Activated CD4-positive, alpha-beta T cell treated with anti-CD3 and anti-CD28 coated beads, Interleukin-2, amount 10 ng/mL, durations not matched to agents 7 days and 5 days (primary cell): Measurements from ENCODE around the gene NDUFS8. TPM values are rescaled to one million over a fixed set of nuclear protein-coding genes. Genes with fewer than 3 reads are reported as not detected.

Experiments
- CTCF ChIA-PET: fragments of 350-600 bp; sonication (Branson Sonifier 250); formaldehyde crosslinking; loops from one replicate; lab custom pipeline; 2021; ENCODE audit warnings: antibody characterized with exemption; lab: Charles Lee
- POLR2A ChIA-PET: fragments of 350-600 bp; sonication (Branson Sonifier 250); formaldehyde crosslinking; loops from one replicate; lab custom pipeline; 2021; ENCODE audit warnings: antibody characterized with exemption; lab: Charles Lee
- DNase-seq: peaks from one replicate; pipeline ENCODE4 v3.0.0-alpha.2; 2020
- H3K27ac Mint-ChIP-seq: one replicate; pipeline ENCODE4 v1.8.0; 2021; ENCODE audit warnings: mild to moderate bottlenecking, moderate library complexity, mixed read lengths
- H3K27me3 Mint-ChIP-seq: one replicate; pipeline ENCODE4 v1.8.0; 2021; ENCODE audit warnings: mixed read lengths
- H3K36me3 Mint-ChIP-seq: one replicate; pipeline ENCODE4 v1.8.0; 2021; ENCODE audit warnings: low read depth, mixed read lengths
- H3K4me1 Mint-ChIP-seq: one replicate; pipeline ENCODE4 v1.8.0; 2021; ENCODE audit warnings: mixed read lengths
- H3K4me3 Mint-ChIP-seq: one replicate; pipeline ENCODE4 v1.8.0; 2021; ENCODE audit warnings: mild to moderate bottlenecking, moderate library complexity, mixed read lengths
- H3K9me3 Mint-ChIP-seq: one replicate; pipeline ENCODE4 v1.8.0; 2021; ENCODE audit warnings: mixed read lengths
- total RNA-seq, 2 experiments: library from RNA; stranded (reverse); gene quantifications; one replicate each; pipeline ENCODE4 v1.2.3, GENCODE V29; 2021

The NDUFS8 gene
- total RNA-seq, 2 experiments from 2014 or later, result 116 to 138 TPM

DNA sequence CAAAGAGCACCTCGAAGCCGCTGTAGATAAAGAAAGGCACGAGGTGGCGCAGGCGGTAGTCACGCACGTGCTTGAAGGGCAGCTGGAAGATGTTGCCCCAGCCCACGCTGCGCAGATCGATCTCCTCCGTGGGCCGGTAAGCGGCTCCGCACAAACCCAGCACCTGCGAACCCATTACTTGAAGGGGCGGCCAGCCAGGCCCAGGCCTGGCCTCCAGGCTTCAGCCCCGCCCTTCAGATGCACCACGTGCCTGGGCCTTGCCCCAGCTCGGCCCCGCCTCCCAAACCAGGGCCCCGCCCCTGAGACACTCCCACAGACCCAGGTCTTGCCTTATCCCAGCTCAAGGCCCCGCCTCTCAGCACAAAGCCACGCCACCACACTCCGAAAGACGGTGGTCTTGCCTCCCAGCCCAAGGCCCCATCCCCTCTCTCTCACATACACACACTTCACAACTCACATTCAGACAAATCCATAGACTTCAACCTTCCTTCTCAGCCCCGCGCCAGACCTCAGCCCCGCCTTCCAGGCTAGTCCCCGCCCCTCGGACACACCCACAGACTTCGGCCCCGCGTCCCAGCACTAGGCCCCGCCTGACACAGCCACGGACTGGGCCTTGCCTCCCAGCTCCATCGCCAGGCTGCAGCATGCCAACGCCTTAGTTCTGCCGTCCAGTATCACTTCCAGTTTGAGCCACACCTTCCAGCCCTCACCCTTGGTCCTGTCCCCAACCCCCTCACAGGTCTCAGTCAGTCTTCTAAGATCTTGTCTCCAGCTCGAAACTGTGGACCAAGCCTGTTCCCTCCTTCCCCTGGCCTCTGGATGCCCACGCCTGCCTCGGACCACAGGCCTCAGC is 33.6 kb upstream of the NDUFS8 start:
- DNase-seq, result peak; percentile 33
- ChIA-PET CTCF (interaction anchor here (0.9 kb wide), 1 partner anchor 41 kb away, joined by 3 read pairs; no protein-coding TSS in a partner anchor), POLR2A (no interaction called here)
- Mint-ChIP-seq H3K4me1 (peaks cover 34% of the 10 kb centered on the region), H3K9me3 (no peaks in the 10 kb centered on the region), H3K27ac (peak overlapping the region; percentile 83), H3K27me3 (no peaks in the 10 kb centered on the region), H3K4me3 (no peak overlapping the region), H3K36me3 (peaks cover 18% of the 10 kb centered on the region)

DNA sequence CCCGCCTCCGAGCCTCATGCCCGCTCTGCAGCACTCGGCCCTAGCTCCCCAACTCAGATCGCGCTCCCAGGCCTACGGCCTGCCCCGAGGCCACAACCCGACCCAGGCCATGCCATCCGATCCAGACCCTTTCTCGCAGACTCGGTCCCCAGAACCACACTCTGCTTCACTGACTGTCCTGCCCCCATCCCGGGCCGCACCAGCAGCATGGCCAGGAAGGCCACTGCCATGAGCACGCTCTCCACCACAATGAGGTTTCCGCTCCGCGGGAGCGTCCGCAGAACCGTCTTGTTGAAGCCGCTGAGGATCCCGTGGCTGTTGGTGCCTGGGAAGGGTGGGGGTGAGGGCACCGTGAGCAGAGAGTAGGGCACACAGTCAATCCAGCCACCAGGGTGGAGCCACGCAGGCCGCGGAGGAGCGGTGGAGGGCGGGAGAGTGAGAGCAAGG is 33.0 kb upstream of the NDUFS8 start:
- H3K27me3 Mint-ChIP-seq, result no peaks in the 10 kb centered on the region
- DNase-seq, result no peak
- peak overlapping the region; percentile 86 for H3K27ac Mint-ChIP-seq
- peaks cover 20% of the 10 kb centered on the region for H3K36me3 Mint-ChIP-seq
- no peaks in the 10 kb centered on the region for H3K9me3 Mint-ChIP-seq
- ChIA-PET CTCF (interaction anchor here (0.9 to 1.1 kb wide), 2 partner anchors 42 to 260 kb away, joined by 3 read pairs; no protein-coding TSS in a partner anchor), POLR2A (no interaction called here)
- no peak overlapping the region for H3K4me3 Mint-ChIP-seq
- peaks cover 39% of the 10 kb centered on the region for H3K4me1 Mint-ChIP-seq

DNA sequence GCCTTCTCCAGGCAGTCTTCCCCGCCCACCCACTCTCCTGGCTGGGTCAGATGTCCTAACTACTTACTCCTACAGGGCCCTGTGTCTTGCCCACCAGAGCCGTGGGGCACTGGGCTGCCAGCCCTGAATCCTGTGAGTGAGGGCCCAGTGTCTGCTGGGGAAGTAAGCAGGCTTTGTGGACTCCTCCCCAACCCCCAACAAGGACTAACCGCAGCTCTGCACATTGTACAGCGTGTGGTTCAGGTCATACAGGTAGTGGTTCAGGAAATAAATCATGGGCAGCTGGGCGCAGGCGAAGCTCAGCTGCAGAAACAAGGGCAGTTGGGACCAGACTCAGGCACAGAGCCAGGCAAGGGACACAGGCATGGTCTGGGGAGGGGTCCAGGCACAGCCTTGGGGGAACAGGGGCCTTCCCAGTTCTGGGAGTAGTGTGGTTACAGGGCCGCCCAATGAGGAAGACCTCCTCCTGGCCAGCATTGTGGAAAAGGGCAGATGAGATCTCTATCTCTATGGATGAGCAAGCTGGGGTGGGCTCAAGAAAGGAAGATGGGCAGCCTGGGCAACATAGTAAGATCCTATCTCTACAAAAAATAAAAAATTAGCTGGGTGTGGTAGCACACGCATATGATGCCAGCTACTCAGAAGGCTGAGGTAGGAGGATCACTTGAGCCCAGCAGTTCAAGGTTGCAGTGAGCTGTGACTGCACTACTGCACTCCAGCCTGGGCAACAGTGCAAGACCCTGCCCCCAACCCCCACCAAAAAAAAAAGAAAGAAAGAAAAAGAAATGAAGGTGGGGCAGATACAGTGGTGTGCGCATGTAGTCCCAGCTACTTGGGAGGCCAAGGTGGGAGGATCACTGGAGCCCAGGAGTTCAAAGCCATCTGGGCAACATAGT is 32.1 kb upstream of the NDUFS8 start:
- Mint-ChIP-seq H3K4me3 (peak overlapping the region; percentile 35), H3K27ac (peak overlapping the region; percentile 86), H3K36me3 (peaks cover 20% of the 10 kb centered on the region), H3K4me1 (peaks cover 44% of the 10 kb centered on the region), H3K27me3 (no peaks in the 10 kb centered on the region), H3K9me3 (no peaks in the 10 kb centered on the region)
- peak; percentile 49 for DNase-seq
- ChIA-PET POLR2A (interaction anchor here (0.7 kb wide), 1 partner anchor 205 kb away, joined by 3 read pairs; no protein-coding TSS in a partner anchor), CTCF (interaction anchor here (1.1 kb wide), 1 partner anchor 259 kb away, joined by 3 read pairs; no protein-coding TSS in a partner anchor)

DNA sequence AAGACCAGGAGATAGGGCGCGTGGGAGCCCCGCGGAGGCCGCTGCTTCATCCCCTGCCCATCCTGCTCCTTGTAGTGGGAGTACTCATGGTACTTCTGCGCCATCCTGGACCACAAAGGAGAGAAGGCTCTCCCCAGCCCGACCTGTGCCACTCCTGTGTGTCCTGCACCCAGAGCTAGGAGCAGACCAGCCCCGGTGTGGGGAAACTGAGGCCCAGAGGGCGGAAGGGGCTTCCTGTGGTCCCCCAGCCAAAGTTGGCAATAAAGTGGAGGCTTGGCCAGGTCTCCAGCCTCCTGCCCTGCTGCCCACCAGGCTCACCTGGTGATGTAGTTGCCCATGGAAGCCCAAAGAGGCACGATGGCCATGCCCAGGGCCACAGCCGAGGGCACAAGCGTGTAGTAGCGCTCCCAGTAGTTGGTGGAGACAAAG is 31.3 kb upstream of the NDUFS8 start:
- ChIA-PET POLR2A (no interaction called here), CTCF (no interaction called here)
- Mint-ChIP-seq H3K9me3 (no peaks in the 10 kb centered on the region), H3K27me3 (no peaks in the 10 kb centered on the region), H3K4me1 (peaks cover 41% of the 10 kb centered on the region), H3K27ac (no peak overlapping the region), H3K4me3 (no peak overlapping the region), H3K36me3 (peaks cover 16% of the 10 kb centered on the region)
- no peak for DNase-seq

DNA sequence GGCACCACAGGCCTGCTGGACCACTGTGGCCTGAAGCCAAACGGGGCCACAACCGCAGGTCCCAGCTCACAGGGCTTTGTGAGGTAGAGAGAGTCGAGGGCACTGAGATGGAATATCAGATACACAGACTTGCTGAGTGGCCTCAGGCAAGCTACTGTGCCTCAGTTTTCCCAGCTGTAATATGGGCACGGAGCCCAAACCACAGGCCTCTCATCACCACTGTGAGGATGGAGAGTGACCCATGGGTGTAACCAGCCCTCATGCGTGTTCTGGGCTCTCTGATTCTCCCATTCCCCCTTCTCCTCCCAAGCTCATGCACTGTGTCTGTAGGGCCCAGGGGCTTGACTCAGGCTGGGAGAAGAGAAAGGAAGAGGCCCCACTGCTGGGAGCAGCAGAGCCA is 30.8 kb upstream of the NDUFS8 start:
- H3K27me3 Mint-ChIP-seq, result no peaks in the 10 kb centered on the region
- H3K27ac Mint-ChIP-seq, result no peak overlapping the region
- H3K36me3 Mint-ChIP-seq, result peaks cover 16% of the 10 kb centered on the region
- no peaks in the 10 kb centered on the region for H3K9me3 Mint-ChIP-seq
- ChIA-PET POLR2A (no interaction called here), CTCF (no interaction called here)
- no peak for DNase-seq
- peaks cover 41% of the 10 kb centered on the region for H3K4me1 Mint-ChIP-seq
- no peak overlapping the region for H3K4me3 Mint-ChIP-seq

DNA sequence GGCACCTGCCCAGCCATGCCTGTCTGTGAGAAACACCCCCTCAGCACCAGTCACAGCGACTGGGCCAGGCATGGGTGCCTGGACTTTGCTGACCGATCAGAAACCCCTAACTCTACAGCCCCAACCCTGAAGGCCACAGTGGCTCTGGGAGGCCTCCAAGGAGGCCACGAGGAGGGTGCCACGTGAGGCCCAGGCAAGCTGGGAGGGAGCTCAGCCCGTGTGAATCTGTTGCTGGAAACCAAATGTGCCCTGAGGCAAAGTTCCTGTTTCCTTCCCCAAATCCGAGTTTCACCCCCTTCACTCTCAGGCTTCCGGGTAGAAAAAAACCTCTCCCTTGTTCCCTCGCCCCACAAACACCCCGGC is 27.9 kb upstream of the NDUFS8 start:
- POLR2A ChIA-PET, result no interaction called here
- no peaks in the 10 kb centered on the region for H3K9me3 Mint-ChIP-seq
- H3K4me1 Mint-ChIP-seq, result peaks cover 37% of the 10 kb centered on the region
- H3K4me3 Mint-ChIP-seq, result peak overlapping the region; percentile 76
- H3K27me3 Mint-ChIP-seq, result no peaks in the 10 kb centered on the region
- CTCF ChIA-PET, result interaction anchor here (1.2 to 1.7 kb wide), 2 partner anchors 9 to 23 kb away, joined by 3 to 5 read pairs; no protein-coding TSS in a partner anchor
- no peak for DNase-seq
- peak overlapping the region; percentile 85 for H3K27ac Mint-ChIP-seq
- peaks cover 9% of the 10 kb centered on the region for H3K36me3 Mint-ChIP-seq

DNA sequence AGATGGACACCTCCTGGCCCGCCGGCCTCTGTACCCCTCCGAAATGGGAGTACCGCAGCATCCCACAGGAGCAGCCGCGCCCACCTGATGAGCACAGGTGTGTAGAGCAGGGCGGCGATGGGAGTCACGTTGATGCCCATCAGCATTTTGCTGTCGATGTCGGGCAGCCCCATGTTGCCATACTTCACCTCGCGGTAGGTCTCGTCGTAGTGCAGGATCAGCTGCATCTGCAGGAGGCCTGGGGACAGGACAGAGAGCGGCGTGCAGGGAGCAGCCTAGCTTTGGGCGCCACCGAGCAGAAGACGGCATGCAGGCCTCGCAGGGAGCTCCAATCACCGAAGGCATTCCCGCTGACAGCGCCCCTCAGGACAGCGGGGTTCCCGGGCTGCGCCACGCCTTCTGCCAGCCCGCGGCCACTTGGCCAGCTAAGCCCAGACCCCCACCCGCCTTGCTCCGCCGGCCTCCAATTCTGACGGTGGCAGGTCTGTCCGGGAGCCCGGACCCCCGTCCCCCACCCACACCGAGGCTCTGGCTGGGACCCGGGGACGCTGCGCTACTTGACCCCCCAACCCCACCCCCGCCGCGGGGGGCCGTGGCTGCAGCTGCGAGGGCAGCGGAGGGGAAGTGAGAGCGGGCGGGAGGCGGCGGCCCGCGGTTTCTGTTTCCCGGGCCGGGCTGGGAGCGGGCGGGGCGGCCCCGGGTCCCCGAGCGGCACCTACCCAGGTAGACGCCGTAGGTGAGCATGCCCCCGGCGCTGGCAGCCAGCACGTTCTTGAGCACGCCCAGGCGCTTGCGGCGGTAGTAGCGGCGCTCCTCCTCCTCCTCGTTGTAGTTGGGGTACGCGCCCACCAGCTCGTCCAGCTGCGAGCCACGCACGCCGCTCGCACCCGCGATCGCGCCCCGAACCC is 27.3 kb upstream of the NDUFS8 start:
- peaks cover 9% of the 10 kb centered on the region for H3K36me3 Mint-ChIP-seq
- H3K9me3 Mint-ChIP-seq, result no peaks in the 10 kb centered on the region
- DNase-seq, result peak; percentile 61
- H3K27me3 Mint-ChIP-seq, result no peaks in the 10 kb centered on the region
- CTCF ChIA-PET, result interaction anchor here (0.6 to 1.7 kb wide), 3 partner anchors 9 to 44 kb away, joined by 3 to 5 read pairs (median 3); no protein-coding TSS in a partner anchor
- H3K4me3 Mint-ChIP-seq, result peak overlapping the region; percentile 86
- POLR2A ChIA-PET, result no interaction called here
- peaks cover 32% of the 10 kb centered on the region for H3K4me1 Mint-ChIP-seq
- peak overlapping the region; percentile 85 for H3K27ac Mint-ChIP-seq

DNA sequence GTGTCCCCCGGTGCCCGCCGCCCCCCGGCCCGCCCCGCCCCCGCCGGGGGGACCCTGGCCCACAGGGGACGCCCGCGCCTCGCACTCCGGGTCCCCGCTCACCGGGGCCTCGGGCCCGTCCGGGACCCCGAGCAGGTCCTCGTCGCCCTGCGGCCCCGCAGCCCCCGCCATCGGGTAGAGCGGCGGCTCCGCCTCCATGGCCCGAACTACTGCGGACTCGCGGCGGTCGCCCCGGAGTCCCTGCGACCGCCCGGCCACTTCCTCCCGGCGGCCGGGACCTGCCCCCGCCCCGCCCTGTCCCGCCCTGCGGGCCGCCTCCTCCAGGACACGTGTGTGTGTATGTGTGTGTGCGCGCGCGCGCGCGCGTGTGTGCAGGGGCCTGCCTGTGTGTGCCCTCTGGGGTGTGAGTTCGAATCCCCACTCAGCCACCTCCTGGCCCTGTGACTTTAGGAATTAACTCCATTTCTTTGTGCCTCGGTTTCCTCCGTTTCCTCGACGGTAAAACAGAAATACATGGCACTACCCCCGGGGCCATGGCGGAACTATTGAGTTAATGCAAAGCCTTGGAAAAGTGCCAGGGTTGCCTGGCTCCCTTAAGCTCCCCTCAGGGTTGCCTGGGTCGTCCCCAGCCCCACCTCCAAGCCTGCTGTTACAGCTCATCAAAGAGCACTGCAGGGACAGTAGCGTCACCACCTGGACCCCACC is 26.5 kb upstream of the NDUFS8 start, which contains the start of gene UNC93B1:
UNC93B1 (minus strand) TSS at position 252 of the 705 bp plus-strand sequence; CDS start at position 198, 54 bp downstream.
- H3K4me3 Mint-ChIP-seq, result peak within 1 kb of the TSS; percentile 86
- H3K27ac Mint-ChIP-seq, result peak within 1 kb of the TSS; percentile 87
- ChIA-PET POLR2A (no interaction called here), CTCF (interaction anchor here (1.7 kb wide), 1 partner anchor 10 kb away, joined by 5 read pairs; no protein-coding TSS in a partner anchor)
- H3K36me3 Mint-ChIP-seq, result peaks cover 6% of the 10 kb centered on the region
- peak; percentile 90 for DNase-seq
- H3K27me3 Mint-ChIP-seq, result no peaks in the 10 kb centered on the region
- no peaks in the 10 kb centered on the region for H3K9me3 Mint-ChIP-seq
- H3K4me1 Mint-ChIP-seq, result peaks cover 29% of the 10 kb centered on the region

DNA sequence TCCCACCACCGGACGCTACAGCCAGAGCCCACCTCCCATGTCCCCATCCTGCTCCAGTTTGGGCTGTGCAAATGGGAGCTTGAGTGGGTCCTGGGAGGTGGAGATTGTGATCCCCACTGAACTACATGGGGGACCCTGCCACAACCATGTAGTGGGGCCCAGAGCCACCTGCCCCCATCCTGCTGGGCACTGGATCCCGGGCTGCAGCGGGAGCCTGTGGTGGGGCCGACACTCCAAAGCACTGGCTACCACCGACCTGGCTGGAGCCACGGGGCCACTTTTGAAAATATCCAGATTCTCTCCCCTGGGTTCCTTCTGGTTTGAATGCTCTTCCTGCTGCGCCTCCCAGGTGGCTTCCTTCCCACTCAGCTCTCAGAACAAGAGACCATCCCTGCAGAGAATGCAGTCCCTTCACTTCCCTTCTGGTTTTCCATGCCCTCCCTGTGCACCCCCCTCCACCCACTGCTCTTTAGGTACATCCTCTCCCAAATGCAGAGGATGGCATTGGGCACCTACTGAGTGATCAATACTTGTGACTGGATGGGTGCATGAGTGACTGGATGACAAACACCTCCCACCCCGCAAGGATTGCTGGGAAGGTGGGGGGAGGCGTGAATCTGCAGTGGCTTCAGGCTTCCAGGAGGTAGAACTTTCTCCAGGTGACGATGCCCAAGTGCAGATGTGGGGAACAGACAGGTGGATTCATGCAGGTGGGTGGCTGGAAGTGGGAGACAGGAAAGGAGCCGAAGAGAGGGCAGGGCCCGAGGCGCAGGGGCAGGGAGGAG is 25.7 kb upstream of the NDUFS8 start:
- Mint-ChIP-seq H3K4me1 (peaks cover 36% of the 10 kb centered on the region), H3K27me3 (no peaks in the 10 kb centered on the region), H3K4me3 (peak overlapping the region; percentile 86), H3K27ac (peak overlapping the region; percentile 87), H3K36me3 (peaks cover 6% of the 10 kb centered on the region), H3K9me3 (no peaks in the 10 kb centered on the region)
- ChIA-PET POLR2A (no interaction called here), CTCF (interaction anchor here (1.7 kb wide), 1 partner anchor 11 kb away, joined by 5 read pairs; no protein-coding TSS in a partner anchor)
- no peak for DNase-seq

DNA sequence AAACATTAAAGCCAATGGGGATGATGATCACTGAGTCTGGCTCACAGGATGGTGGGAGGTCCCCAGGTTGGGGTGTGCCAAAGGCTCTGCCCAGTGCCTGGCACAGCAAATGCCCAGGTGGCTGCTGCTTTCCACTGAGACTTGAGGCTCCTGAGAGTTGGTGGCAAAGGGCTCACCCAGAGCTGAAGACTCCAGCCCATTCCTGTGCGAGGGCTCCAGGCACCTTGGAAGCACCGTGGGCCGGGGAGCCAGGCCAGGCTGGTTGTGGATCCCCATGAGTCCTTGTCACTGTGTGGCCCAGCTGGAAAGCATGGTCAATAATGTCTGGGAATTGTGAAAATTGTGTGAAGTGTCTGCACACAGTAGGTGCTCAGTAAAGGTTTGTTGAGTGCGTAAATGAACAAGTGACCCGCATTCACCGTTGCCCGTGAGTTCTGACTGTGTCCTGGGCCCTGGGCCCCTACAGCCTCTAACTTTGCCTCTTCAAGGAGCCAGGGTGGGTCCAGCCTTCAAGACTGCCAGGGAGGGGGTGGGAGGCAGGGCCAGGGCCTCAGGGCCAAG is 23.8 kb upstream of the NDUFS8 start:
- Mint-ChIP-seq H3K9me3 (no peaks in the 10 kb centered on the region), H3K4me3 (no peak overlapping the region), H3K36me3 (peaks cover 3% of the 10 kb centered on the region), H3K27me3 (no peaks in the 10 kb centered on the region), H3K4me1 (peaks cover 32% of the 10 kb centered on the region), H3K27ac (no peak overlapping the region)
- POLR2A ChIA-PET, result no interaction called here
- no peak for DNase-seq
- CTCF ChIA-PET, result no interaction called here
